Posterior cingulate gyrus (tissue), 11 donors: Measurements from ENCODE around the gene ABHD16B.
A peak's percentile ranks its signal among the peaks of the same experiment; 100 is the strongest.
"Not testable (repeated sequence)": the region's sequence is repeated elsewhere in the genome, so short reads cannot be mapped to it uniquely, and the experiment has no call there.

Source experiments
- DNase-seq, 10 donors: peaks; one replicate each; pipeline versions ENCODE4 v3.0.0 to v3.0.0-alpha.2; 2020 to 2021; ENCODE audit warnings: mixed read lengths in 3 of 10
- intact Hi-C: fragments of 100-400 bp; cut with DNase I; formaldehyde crosslinking; loops from one replicate; pipeline ENCODE4 v1.15.1; 2023

Gene ABHD16B

GRCh38 chr20:63833776-63834490 lies 27.4 kb upstream of the ABHD16B start:
- intact Hi-C loops = no loop called here
- DNase-seq = no peak

- DNase-seq = no peak
- intact Hi-C loops = no loop called here
Measured at GRCh38 chr20:63834491-63834880, 26.8 kb upstream of the ABHD16B start.

DNA sequence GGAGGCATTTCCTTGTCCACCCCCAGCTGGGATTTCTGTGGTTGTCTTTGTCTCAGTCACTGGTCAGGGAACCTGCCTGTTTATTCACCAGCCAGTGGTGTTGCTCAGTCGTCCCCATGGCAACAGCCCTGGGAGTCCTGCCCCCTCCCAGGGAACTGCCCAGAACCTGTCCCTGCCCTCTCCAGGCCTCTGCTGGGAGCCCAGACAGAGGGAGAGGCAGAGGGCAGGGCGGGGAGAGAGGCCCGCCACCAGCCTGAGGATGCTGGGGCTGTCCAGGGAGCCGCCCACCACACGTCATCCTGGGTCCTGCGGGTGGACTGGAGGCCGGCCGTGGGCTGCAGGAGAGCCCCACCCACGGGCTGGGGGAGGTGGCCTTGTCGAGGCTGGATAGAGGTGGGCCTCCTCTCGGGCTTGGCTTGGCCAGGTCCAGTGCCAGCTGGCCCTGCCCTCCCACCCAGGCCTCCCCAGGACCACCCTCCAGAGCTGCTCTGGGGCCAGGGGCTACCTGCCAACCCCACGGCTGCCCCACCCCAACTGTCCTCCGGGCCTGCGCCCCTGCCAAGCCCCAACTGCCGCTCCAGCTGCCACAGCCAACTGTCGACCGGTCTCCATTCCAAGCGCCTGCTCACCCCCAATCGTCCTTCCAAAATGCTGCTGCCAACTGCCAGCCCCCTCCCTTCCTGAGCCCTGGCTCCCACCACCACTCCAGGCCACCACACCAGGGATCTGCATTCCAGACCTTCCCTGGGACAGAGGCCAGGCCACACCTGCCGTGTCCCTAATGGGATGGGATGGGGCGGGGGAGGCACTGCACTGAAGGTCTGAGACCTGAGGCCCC lies 26.1 kb upstream of the ABHD16B start:
- DNase-seq = peak in 9 of 10 donors; percentile 29 to 94 (median 62)

DNA sequence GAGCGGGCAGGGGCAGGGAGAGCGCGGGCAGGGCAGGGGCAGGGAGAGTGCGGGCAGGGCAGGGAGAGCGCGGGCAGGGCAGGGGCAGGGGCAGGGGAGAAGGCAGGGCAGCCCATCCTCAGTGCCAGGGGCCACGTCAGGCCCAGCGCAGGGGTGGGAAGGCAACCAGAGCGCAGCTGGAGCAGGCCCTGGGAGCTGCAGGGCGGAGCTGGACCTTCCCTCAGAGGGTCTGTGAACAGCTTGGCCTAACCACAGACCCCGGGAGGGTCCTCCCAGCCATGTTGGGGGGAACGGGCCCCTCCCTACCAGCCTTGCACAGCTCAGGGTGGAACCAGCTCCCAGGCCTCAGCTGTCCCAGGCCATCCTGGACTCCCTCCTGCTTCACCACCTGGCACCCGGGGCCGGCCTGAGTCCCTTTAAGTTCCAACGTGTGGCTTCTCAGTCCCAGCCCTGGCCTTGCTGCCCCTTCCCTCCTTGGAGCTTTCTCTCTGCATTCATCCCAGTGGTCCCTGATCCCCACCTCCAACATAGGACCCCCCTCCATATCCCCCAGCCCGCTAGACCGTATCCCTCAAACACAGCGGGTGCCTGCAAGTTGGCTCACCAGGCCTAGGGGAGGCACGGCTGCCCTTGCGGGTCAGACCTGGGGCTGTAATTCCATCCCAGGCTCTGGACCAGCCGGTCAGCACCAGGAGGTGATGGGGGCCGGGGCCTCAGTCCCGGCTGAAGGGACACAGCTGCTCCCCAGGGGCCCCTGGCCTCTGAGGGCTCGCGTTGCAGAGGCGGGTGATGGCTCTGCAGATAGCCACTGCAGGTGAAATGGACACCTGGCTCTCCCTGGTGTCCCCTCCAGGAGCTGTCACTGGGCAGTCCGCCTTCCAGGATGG lies 24.6 kb upstream of the ABHD16B start:
- no peak for DNase-seq

More for the DNA sequence above, 26.1 kb upstream of the ABHD16B start:
- intact Hi-C loops = no loop called here

DNA sequence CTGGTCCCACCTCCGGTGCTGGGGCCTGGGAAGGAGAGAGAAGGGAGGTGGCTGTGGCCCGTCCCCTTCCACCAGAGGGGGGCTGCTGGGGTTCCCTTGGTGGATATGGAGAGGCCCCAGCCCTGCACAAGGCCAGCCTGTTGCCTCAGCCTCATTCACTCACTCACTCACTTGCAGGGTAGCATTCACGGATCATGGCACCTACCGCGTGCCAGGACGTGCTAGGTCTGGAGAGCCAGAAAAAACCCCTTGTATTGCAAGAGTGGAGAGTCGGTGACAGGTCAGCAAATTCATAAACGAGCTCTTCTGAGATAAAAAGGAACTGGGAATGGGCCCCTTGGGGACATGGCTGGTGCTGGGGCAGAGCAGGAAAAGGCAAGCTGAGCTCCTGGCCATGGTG lies 23.8 kb upstream of the ABHD16B start:
- intact Hi-C loops = no loop called here
- DNase-seq = peak in 1 of 10 donors; percentile 75

More for the DNA sequence above, 24.6 kb upstream of the ABHD16B start:
- intact Hi-C loops = no loop called here

- intact Hi-C loops = no loop called here
- DNase-seq = no peak
Measured at GRCh38 chr20:63839620-63840019, 21.7 kb upstream of the ABHD16B start.

- no peak for DNase-seq
- intact Hi-C loops = no loop called here
Measured at GRCh38 chr20:63840405-63840828, 20.9 kb upstream of the ABHD16B start.

DNA sequence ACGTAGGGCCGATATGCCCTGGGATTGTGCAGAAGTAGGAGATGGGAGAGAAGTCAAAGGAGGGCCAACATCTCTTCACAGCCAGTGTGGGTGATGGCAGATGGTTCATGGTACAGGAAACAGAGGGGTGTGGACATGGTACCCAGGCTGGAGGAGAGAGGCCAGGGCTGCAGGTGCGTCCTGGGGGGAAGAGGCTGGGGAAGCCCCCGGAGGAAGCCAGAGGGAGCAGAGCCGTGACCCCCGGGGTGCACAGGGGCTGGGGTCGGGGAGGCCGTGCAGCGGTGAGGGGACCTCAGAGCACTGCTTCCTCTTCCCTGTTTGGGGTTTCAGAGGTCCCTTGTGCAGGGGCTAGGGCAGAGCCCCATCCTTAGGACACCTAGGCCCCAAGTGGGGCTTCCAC lies 19.0 kb upstream of the ABHD16B start:
- intact Hi-C loops = no loop called here

GRCh38 chr20:63843222-63843621 lies 18.1 kb upstream of the ABHD16B start:
- intact Hi-C loops = no loop called here
- DNase-seq = no peak

More for the DNA sequence above, 19.0 kb upstream of the ABHD16B start:
- no peak for DNase-seq

- DNase-seq = no peak
- intact Hi-C loops = no loop called here
Measured at GRCh38 chr20:63843778-63844177, 17.5 kb upstream of the ABHD16B start.

- intact Hi-C loops = no loop called here
- no peak for DNase-seq
Measured at GRCh38 chr20:63844511-63844991, 16.7 kb upstream of the ABHD16B start.

DNA sequence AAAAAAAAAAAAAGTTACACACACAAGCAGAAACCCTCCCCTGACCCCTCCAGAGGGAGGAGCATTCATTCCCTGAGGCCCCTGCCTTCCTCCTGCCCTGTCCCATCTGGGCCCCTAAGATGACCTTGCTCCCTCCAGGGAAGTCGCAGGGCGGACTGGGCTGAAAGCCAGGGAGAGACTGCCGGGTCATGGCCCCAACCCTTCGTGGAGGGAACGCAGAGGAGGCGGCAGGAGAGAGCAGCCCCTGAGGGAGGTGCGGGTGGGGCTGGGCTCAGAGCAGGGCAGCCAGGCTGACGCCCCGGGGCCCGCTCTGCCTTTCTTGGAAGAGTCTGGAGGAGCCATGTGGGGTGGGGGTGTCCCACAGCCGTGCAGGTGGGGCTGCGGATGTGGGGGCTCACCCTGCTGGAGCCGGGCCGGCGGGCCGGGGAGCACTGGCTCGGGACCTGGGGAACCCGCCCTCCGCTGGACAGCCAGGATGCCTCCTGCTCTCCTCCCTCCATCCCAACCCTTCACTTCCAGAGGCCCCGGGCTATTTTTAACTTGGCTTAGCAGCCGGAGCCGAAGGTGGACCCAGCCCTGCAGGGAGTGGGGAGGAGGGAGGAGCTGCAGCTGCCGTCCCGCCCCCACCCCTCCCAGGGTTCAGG lies 15.0 kb upstream of the ABHD16B start:
- intact Hi-C loops = no loop called here
- DNase-seq = no peak

GRCh38 chr20:63846888-63847236 lies 14.4 kb upstream of the ABHD16B start:
- no peak for DNase-seq
- intact Hi-C loops = no loop called here

- DNase-seq = no peak
Measured at GRCh38 chr20:63847237-63848002, 13.9 kb upstream of the ABHD16B start.

GRCh38 chr20:63848003-63848911 lies 13.0 kb upstream of the ABHD16B start:
- DNase-seq = no peak
- intact Hi-C loops = no loop called here

More at GRCh38 chr20:63847237-63848002, 13.9 kb upstream of the ABHD16B start:
- intact Hi-C loops = no loop called here

DNA sequence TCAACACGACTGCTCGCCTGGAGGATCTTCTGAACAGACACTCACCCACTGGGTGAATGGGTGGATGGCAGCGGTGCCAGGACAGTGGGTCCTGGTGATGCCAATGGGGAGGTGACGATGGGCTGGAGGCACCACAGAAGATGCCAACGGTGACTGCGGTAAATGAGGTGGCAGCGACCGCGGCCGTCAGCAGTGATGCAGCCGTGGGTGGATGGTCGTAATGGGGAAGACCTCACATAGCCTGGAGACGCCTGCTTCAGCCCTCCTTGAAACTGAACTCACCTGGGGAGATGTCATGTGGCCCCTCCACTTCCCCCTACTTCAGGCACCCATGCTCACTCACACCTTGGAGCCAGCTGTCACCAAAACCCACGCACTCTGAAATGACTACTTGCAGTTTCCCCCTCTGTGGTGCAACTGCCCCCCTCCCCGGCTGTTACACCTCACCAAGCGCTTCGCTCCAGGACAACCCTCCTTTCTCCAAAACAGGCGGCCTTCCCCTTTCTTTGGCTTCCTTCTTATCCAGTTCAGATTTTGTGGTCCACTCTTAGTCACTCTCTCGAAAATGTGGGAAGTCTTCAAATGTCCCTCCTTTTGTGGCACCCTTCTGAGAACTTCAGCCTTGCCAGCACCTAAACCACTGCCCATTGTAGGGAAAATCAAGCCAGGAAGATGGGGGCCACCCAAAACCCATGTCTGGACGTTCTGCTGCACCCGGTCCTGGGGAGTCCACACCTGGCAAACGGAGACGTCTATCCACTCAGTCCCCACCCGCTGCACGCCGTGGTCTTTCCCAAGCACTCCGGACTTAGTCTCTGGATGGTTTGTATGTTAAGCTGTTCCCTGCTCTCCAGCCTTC lies 10.4 kb upstream of the ABHD16B start:
- no peak for DNase-seq
- intact Hi-C loops = no loop called here

- intact Hi-C loops, DNase-seq: not testable (repeated sequence)
Measured at GRCh38 chr20:63851548-63851943, 9.8 kb upstream of the ABHD16B start.

DNA sequence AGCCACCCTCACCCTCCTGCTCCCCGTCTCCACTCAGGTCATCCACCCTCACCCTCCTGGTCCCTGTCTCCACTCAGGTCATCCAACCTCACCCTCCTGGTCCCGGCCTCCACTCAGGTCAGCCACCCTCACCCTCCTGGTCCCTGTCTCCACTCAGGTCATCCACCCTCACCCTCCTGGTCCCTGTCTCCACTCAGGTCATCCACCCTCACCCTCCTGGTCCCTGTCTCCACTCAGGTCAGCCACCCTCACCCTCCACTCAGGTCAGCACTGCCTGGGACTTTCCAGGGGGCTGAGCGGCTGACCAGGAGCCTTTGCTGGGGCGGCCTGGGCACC lies 7.6 kb upstream of the ABHD16B start:
- DNase-seq, intact Hi-C loops: not testable (repeated sequence)
